Mesenchymal stem cell (in vitro differentiated cells and primary cell): ENCODE results near the gene ELF2.
"Not testable (repeated sequence)": the region's sequence is repeated elsewhere in the genome, so short reads cannot be mapped to it uniquely, and the experiment has no call there.

Source experiments
- DNase-seq: peaks from one replicate; pipeline ENCODE4 v3.0.0-alpha.2; 2013
- H2AFZ ChIP-seq: one replicate; pipeline ENCODE4 v1.6.1; 2013; ENCODE audit warnings: low read depth, mild to moderate bottlenecking, control low read depth, inconsistent platforms, low read length, moderate library complexity
- H2AK5ac ChIP-seq: 2 replicates; pipeline ENCODE4 v1.6.1; 2013; ENCODE audit warnings: low read length, moderate library complexity, mild to moderate bottlenecking, inconsistent platforms; ENCODE audit not compliant: severe bottlenecking
- H2BK120ac ChIP-seq: one replicate; pipeline ENCODE4 v1.6.1; 2013; ENCODE audit warnings: low read depth, mild to moderate bottlenecking, inconsistent platforms, low read length, moderate library complexity
- H2BK12ac ChIP-seq, 2 experiments: one replicate each; pipeline ENCODE4 v1.6.1; 2013; ENCODE audit warnings: inconsistent platforms in 2 of 2, low read length in 2 of 2, mild to moderate bottlenecking in 2 of 2, moderate library complexity in 2 of 2, control low read depth in 1 of 2
- H2BK15ac ChIP-seq: one replicate; pipeline ENCODE4 v1.6.1; 2013; ENCODE audit warnings: mild to moderate bottlenecking, low read depth, inconsistent platforms; ENCODE audit not compliant: poor library complexity, severe bottlenecking
- H2BK5ac ChIP-seq: 2 replicates; pipeline ENCODE4 v1.6.1; 2013; ENCODE audit warnings: low read depth, mild to moderate bottlenecking, low read length, control low read depth, inconsistent platforms; ENCODE audit not compliant: poor library complexity, severe bottlenecking
- H3K14ac ChIP-seq, 2 experiments: one replicate each; pipeline ENCODE4 v1.6.1; 2013; ENCODE audit warnings: inconsistent platforms in 2 of 2, low read length in 2 of 2, control low read depth in 1 of 2, mild to moderate bottlenecking in 1 of 2, moderate library complexity in 1 of 2
- H3K18ac ChIP-seq, 2 experiments: one replicate each; pipeline ENCODE4 v1.6.1; 2013; ENCODE audit warnings: inconsistent platforms in 2 of 2, low read length in 2 of 2, control low read depth in 1 of 2, low read depth in 1 of 2, mild to moderate bottlenecking in 1 of 2
- H3K23ac ChIP-seq, 2 experiments: one replicate each; pipeline ENCODE4 v1.6.1; 2013; ENCODE audit warnings: inconsistent platforms in 2 of 2, low read length in 2 of 2, mild to moderate bottlenecking in 2 of 2, moderate library complexity in 2 of 2, control low read depth in 1 of 2
- H3K27ac ChIP-seq: 2 replicates; pipeline ENCODE4 v1.5.1; 2013; ENCODE audit warnings: mild to moderate bottlenecking, moderate library complexity, low read length, control low read depth, inconsistent platforms; ENCODE audit not compliant: poor library complexity, severe bottlenecking
- H3K27me3 ChIP-seq, 2 experiments: 2 replicates each; pipeline versions ENCODE4 v1.6.1 to v1.7.0; 2013; ENCODE audit warnings: low read length in 2 of 2, mild to moderate bottlenecking in 2 of 2, moderate library complexity in 2 of 2, control low read depth in 1 of 2, inconsistent platforms in 1 of 2; ENCODE audit not compliant: control insufficient read depth in 1 of 2, insufficient read depth in 1 of 2
- H3K36me3 ChIP-seq, 2 experiments: 2 replicates each; pipeline versions ENCODE4 v1.6.1 to v1.7.0; 2013; ENCODE audit warnings: low read length in 2 of 2, control low read depth in 1 of 2, inconsistent platforms in 1 of 2, low read depth in 1 of 2, mild to moderate bottlenecking in 1 of 2; ENCODE audit not compliant: insufficient read depth in 2 of 2, control insufficient read depth in 1 of 2
- H3K4ac ChIP-seq, 2 experiments: one replicate each; pipeline ENCODE4 v1.6.1; 2013; ENCODE audit warnings: inconsistent platforms in 2 of 2, low read length in 2 of 2, mild to moderate bottlenecking in 2 of 2, moderate library complexity in 2 of 2, control low read depth in 1 of 2, low read depth in 1 of 2
- H3K4me1 ChIP-seq: 2 replicates; pipeline ENCODE4 v1.6.1; 2013; ENCODE audit warnings: low read depth, low read length, control low read depth; ENCODE audit not compliant: control insufficient read depth, insufficient read depth
- H3K4me2 ChIP-seq: 2 replicates; pipeline ENCODE4 v1.6.1; 2013; ENCODE audit warnings: low read length, mild to moderate bottlenecking, inconsistent platforms; ENCODE audit not compliant: poor library complexity, severe bottlenecking
- H3K4me3 ChIP-seq, 2 experiments: 2 replicates each; pipeline versions ENCODE4 v1.5.1 to v1.7.0; 2013; ENCODE audit warnings: low read length in 2 of 2, mild to moderate bottlenecking in 2 of 2, control low read depth in 1 of 2, low read depth in 1 of 2; ENCODE audit not compliant: insufficient read depth in 1 of 2
- H3K79me1 ChIP-seq: replicated peaks from 2 replicates; pipeline ENCODE4 v1.6.1; 2013; ENCODE audit warnings: mild to moderate bottlenecking, control low read depth, low read length, inconsistent platforms; ENCODE audit not compliant: poor library complexity, severe bottlenecking
- H3K9ac ChIP-seq: 2 replicates; pipeline ENCODE4 v1.7.0; 2013; ENCODE audit warnings: mild to moderate bottlenecking, low read length, moderate library complexity
- H3K9me3 ChIP-seq: 2 replicates; pipeline ENCODE4 v1.7.0; 2013; ENCODE audit warnings: mild to moderate bottlenecking, low read length; ENCODE audit not compliant: control insufficient read depth
- H4K8ac ChIP-seq: one replicate; pipeline ENCODE4 v1.6.1; 2013; ENCODE audit warnings: inconsistent platforms, mild to moderate bottlenecking, low read length, moderate library complexity
- H4K91ac ChIP-seq: one replicate; pipeline ENCODE4 v1.6.1; 2013; ENCODE audit warnings: mild to moderate bottlenecking, low read length, inconsistent platforms
- WGBS: methylation state at CpG from one replicate; pipeline ENCODE4 v1.1.7; 2013; ENCODE audit warnings: mixed read lengths; 5-methylcytosine and 5-hydroxymethylcytosine counted together

Gene ELF2

DNA sequence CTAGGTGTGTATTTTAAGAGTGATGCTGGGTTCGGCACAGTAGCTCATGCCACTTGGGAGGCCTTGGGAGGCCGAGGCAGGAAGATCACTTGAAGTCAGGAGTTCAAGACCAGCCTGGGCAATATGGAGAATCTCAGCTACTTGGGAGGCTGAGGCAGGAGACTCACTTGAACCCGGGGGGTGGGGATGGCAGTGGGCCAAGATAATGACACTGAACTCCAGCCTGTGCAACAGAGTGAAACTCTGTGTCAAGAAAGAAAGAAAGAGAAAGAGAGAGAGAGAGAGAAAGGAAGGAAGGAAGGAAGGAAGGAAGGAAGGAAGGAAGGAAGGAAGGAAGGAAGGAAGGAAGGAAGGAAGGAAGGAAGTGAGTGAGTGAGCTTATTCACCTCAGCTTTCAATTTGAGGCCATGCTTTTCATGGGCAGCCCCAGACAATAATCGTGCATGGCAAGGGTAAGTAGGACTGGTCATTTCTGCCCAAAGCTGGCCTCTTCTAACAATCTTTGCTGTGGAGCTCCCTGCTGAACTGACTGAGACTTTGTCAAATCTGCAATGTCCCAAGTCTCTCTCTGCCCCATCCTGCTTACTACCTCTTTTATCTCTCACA is 42.5 kb upstream of the ELF2 start:
- Histone ChIP-seq H3K27me3 (no peaks in the 10 kb centered on the region), H2BK12ac (no peak overlapping the region), H3K4ac (no peak overlapping the region), H4K8ac (no peak overlapping the region), H3K4me1 (no peaks in the 10 kb centered on the region), H2AFZ (no peak overlapping the region), H2AK5ac (no peak overlapping the region), H4K91ac (no peak overlapping the region), H3K36me3 (no peaks in the 10 kb centered on the region), H3K18ac (no peak overlapping the region), H3K14ac (no peak overlapping the region), H3K9ac (no peak overlapping the region), H2BK5ac (no peak overlapping the region), H3K4me3 (no peak overlapping the region), H2BK15ac (no peak overlapping the region), H3K4me2 (no peak overlapping the region), H3K27ac (no peak overlapping the region), H3K23ac (no peak overlapping the region), H3K9me3 (no peaks in the 10 kb centered on the region), H3K79me1 (no peaks in the 10 kb centered on the region), H2BK120ac (no peak overlapping the region)
- 93% methylated on average over 4 of the region's 4 CpGs for WGBS
- no peak for DNase-seq

DNA sequence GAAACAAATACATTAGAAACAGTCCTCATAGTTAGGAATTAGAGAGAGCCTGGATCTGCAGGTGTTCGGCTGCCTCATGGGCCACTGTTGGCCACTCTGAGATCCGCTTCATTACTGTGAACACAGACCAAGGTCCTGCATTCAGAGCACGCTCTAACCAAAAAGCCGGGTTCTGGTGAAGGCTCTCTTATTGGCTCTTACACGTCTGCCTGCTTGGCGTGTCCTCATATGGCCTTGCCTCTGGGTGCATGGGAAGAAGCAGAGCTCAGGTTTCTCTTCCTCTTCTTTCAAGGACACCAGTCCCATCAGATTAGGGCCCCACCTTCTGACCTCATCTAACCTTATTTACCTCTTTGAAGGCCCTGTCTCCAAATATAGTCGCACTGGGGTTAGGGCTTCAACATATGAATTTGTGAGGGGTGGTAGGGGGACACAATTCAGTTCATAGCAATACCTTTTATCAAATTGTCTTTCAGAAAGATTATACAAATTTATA is 37.1 kb upstream of the ELF2 start:
- Histone ChIP-seq H3K9me3 (no peaks in the 10 kb centered on the region), H3K36me3 (no peaks in the 10 kb centered on the region), H3K27me3 (no peaks in the 10 kb centered on the region), H3K27ac (no peak overlapping the region), H3K18ac (no peak overlapping the region), H3K4me2 (no peak overlapping the region), H3K14ac (no peak overlapping the region), H3K23ac (no peak overlapping the region), H2BK15ac (no peak overlapping the region), H3K4ac (no peak overlapping the region), H4K8ac (no peak overlapping the region), H3K9ac (no peak overlapping the region), H2AFZ (no peak overlapping the region), H2AK5ac (no peak overlapping the region), H2BK120ac (no peak overlapping the region), H3K4me1 (no peaks in the 10 kb centered on the region), H2BK12ac (no peak overlapping the region), H3K79me1 (no peaks in the 10 kb centered on the region), H2BK5ac (no peak overlapping the region), H3K4me3 (no peak overlapping the region), H4K91ac (no peak overlapping the region)
- 52% methylated on average over 6 of the region's 7 CpGs for WGBS
- DNase-seq: peak; percentile 14

DNA sequence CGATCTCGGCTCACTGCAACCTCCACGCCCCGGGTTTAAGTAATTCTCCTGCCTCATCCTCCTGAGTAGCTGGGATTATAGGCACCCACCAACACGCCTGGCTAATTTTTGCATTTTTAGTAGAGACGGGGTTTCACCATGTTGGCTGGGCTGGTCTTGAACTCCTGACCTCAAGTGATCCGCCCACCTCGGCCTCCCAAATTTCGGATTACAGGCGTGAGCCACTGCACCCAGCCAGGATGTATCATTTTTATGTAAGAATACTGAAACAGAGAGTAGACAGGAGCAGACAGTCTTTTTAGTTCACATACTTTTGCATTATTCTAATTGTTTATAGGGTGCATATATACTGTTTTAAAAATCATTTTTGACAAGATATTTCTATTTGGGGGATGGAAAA is 36.6 kb upstream of the ELF2 start:
- not testable (repeated sequence) for H3K36me3 ChIP-seq, H2BK12ac ChIP-seq, H2BK15ac ChIP-seq, H3K4me3 ChIP-seq, H3K4me1 ChIP-seq, H3K9ac ChIP-seq, H3K4me2 ChIP-seq, H3K27me3 ChIP-seq, H4K8ac ChIP-seq, H3K27ac ChIP-seq, H4K91ac ChIP-seq, H3K23ac ChIP-seq, H3K14ac ChIP-seq, H2BK120ac ChIP-seq, H3K18ac ChIP-seq, H2AFZ ChIP-seq, H3K9me3 ChIP-seq, DNase-seq, H2BK5ac ChIP-seq, H3K4ac ChIP-seq, H3K79me1 ChIP-seq, H2AK5ac ChIP-seq
- 94% methylated on average over 8 of the region's 10 CpGs for WGBS

DNA sequence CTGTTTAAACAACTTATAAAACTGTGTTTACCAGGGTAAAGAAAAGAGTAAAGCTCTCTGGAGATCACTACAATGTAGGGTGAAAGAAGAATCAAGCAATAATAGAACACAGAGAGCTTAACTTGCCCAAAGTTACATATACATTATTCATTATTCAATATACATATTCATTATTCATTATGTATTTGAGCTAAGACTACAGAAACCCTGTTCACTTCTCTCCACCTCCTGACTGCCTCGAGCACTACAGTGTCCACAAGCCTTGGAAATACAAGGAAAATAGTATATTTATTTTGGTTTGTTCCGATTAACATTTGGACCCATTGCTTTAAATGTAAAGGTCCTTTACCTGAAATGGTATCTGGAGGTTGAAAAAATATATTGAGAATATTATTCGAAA is 35.9 kb upstream of the ELF2 start:
- 99% methylated on average over 3 of the region's 3 CpGs for whole genome bisulfite sequencing

More for the DNA sequence above, 35.9 kb upstream of the ELF2 start:
- Histone ChIP-seq H3K9me3 (no peaks in the 10 kb centered on the region), H3K14ac (no peak overlapping the region), H3K4me2 (no peak overlapping the region), H3K18ac (no peak overlapping the region), H3K4me3 (no peak overlapping the region), H2BK5ac (no peak overlapping the region), H2BK15ac (no peak overlapping the region), H4K91ac (no peak overlapping the region), H3K23ac (no peak overlapping the region), H2BK120ac (no peak overlapping the region), H3K79me1 (no peaks in the 10 kb centered on the region), H3K4ac (no peak overlapping the region), H2AFZ (no peak overlapping the region), H4K8ac (no peak overlapping the region), H2BK12ac (no peak overlapping the region), H3K4me1 (no peaks in the 10 kb centered on the region), H3K27me3 (no peaks in the 10 kb centered on the region), H2AK5ac (no peak overlapping the region), H3K27ac (no peak overlapping the region), H3K9ac (no peak overlapping the region), H3K36me3 (no peaks in the 10 kb centered on the region)
- no peak for DNase-seq
